ENCODE measurements around the gene SRPK1.

The SRPK1 gene

GRCh38 chr6:35817515-35817914, 103.4 kb downstream of the SRPK1 start:
- DNase-seq (ENCODE audit: low read depth): no peak

GRCh38 chr6:35811699-35811995, 109.3 kb downstream of the SRPK1 start:
- no peak for DNase-seq (ENCODE audit: low read depth)

GRCh38 chr6:35810971-35811698, 109.8 kb downstream of the SRPK1 start:
- DNase-seq (ENCODE audit: low read depth): peak; percentile 93

GRCh38 chr6:35809809-35810208, 111.1 kb downstream of the SRPK1 start:
- DNase-seq (ENCODE audit: low read depth): no peak

GRCh38 chr6:35808688-35809087, 112.2 kb downstream of the SRPK1 start:
- peak; percentile 47 for DNase-seq (ENCODE audit: low read depth)

- no peak for DNase-seq (ENCODE audit: low read depth)
Observed at GRCh38 chr6:35804996-35805736, 115.7 kb downstream of the SRPK1 start, which contains the start of gene LHFPL5. Gene LHFPL5, plus strand, starts transcription at chr6:35805352. Its CDS starts 319 bp downstream, at chr6:35805671.

GRCh38 chr6:35801148-35801547, 119.8 kb downstream of the SRPK1 start:
- DNase-seq (ENCODE audit: low read depth): no peak

- DNase-seq (ENCODE audit: low read depth): no peak
Observed at GRCh38 chr6:35798706-35799105, 122.2 kb downstream of the SRPK1 start.

- no peak for DNase-seq (ENCODE audit: low read depth)
Observed at GRCh38 chr6:35797837-35798526, 122.9 kb downstream of the SRPK1 start.

GRCh38 chr6:35796236-35796635, 124.7 kb downstream of the SRPK1 start:
- DNase-seq (ENCODE audit: low read depth): no peak

- DNase-seq (ENCODE audit: low read depth): no peak
Observed at GRCh38 chr6:35795453-35796071, 125.3 kb downstream of the SRPK1 start.

GRCh38 chr6:35794536-35795452, 126.1 kb downstream of the SRPK1 start:
- DNase-seq (ENCODE audit: low read depth): no peak

GRCh38 chr6:35790683-35791082, 130.2 kb downstream of the SRPK1 start:
- no peak for DNase-seq (ENCODE audit: low read depth)

- no peak for DNase-seq (ENCODE audit: low read depth)
Observed at GRCh38 chr6:35788423-35788982, 132.4 kb downstream of the SRPK1 start.

GRCh38 chr6:35787266-35788218, 133.4 kb downstream of the SRPK1 start:
- DNase-seq (ENCODE audit: low read depth): no peak

GRCh38 chr6:35786810-35787209, 134.1 kb downstream of the SRPK1 start:
- no peak for DNase-seq (ENCODE audit: low read depth)

GRCh38 chr6:35786272-35786671, 134.6 kb downstream of the SRPK1 start:
- no peak for DNase-seq (ENCODE audit: low read depth)

GRCh38 chr6:35784200-35784599, 136.7 kb downstream of the SRPK1 start:
- DNase-seq (ENCODE audit: low read depth): no peak

All from iris pigment epithelial cell (primary cell).